HG02623 (cell line): ENCODE results near the gene CELF2.
"Not testable (repeated sequence)": the region's sequence is repeated elsewhere in the genome, so short reads cannot be mapped to it uniquely, and the experiment has no call there.

Source experiments
- ATAC-seq: cut with Tn5 transposase; IDR thresholded peaks from one replicate; pipeline ENCODE4 v1.9.1; 2021; ENCODE audit warnings: moderate library complexity; ENCODE audit not compliant: unreplicated experiment

The CELF2 gene

DNA sequence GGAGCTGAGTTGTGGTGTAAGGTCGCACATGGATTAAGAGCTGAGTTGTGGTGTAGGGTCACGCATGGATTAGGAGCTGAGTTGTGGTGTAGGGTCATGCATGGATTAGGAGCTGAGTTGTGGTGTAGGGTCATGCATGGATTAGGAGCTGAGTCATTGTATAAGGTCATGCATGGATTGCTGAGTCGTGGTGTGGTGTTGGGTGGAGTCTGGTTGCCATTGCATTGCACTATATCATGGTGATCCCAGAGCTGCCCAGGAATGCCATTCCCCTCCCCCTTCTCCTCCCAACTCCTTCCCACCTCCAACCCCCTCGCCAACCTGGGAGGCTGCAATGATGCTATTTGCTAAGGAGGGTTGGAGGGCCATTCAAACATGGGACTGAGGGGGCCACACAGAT lies 349.2 kb downstream of the CELF2 start:
- ATAC-seq, result not testable (repeated sequence)

DNA sequence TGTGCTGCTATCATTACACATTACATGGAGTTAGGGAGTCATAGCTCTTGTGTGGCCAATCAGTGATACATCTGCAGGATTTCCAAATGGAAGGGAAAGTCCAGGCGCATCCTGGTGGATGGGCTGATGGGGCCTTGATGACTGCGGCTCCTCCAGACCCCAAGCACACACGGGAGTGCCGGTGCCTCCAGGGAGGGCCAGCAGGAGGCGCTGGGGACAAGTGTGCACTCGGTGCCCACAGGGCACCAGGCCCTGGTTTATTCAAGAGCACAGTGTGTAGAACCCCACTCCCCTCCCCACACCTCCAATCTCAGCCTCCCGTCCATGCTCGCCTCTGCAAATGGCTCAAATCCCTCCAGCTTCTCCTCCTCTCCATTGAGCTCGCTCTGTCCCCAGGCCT lies 349.8 kb downstream of the CELF2 start:
- ATAC-seq, result no peak

DNA sequence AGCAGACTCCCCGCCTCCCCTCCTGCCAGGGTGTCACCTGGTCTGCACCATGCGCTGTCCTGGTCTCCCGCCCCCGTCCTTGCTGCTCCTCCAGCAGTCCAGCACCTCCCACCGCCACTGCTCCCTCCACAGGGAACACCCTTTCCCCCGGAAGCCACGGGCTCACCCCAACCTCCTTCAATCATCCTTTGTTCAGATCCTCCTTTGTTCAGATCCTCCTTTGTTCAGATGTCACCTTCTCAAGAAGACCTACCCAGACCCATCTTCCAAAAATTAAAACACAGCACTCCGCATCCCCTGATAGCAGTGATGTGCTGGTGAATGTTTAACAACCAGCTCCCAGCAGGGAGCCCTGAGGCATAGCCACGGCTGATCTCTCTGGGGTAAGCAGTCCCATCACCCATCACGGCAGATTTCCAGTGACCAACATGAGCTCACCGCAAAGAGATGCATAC lies 356.1 kb downstream of the CELF2 start:
- ATAC-seq, result no peak

DNA sequence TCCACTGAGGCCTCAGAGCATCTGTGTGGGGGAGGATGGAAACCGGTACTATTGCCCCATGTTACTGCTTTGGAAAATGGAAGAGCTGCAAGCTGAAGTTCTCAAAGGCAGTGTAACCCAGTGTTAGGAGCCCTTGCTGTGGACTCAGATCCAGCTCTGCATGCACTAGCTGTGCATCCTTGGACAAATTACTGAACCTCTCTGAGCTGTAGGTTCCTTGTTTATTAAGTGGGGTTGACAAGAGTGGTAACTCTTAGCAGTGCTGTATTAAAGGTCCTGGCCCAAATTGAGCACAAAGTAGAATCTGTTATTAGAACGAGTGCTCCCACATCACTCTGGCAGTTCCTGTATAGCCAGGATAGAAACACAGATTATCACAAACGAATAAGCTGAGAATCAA lies 359.6 kb downstream of the CELF2 start:
- ATAC-seq, result no peak

DNA sequence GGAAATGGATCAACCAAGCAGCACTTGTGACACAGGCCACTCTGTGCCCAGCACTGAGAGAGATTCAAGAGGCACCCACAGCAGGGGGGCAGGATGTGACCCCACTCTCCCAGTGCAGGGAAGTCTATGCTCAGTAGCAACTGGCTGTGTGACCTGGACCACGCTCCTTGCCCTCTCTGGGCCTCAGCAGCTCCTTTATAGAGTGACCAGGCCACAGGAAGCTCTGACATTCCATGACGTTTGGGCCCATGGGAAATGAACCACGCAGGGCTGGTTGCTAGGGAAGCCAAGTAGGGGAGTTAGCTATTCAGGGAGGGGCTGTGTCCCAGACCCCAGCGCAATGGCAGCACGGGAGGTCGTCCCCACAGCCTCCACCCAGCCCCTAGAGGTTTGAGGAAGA lies 361.2 kb downstream of the CELF2 start:
- ATAC-seq, result no peak

DNA sequence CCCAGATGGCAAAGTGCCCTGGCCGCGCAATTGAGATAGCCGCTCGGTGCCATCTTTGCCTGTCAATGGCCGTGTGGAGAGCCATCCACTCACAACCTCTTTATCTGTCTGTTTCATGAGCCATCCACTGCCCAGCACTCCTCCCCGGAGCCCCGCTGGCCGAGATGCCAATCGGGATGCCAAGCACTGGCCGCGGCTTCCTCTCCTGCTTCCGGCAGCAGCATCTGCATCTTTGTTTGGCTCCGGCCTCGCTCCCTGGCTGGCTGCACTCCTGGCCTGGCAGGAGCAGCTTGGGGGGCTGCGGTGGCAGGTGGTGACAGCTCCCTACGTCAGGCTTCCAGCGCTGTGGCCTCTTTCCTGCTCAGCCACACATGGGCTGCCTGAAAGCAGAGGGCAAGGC lies 362.1 kb downstream of the CELF2 start:
- no peak for ATAC-seq

DNA sequence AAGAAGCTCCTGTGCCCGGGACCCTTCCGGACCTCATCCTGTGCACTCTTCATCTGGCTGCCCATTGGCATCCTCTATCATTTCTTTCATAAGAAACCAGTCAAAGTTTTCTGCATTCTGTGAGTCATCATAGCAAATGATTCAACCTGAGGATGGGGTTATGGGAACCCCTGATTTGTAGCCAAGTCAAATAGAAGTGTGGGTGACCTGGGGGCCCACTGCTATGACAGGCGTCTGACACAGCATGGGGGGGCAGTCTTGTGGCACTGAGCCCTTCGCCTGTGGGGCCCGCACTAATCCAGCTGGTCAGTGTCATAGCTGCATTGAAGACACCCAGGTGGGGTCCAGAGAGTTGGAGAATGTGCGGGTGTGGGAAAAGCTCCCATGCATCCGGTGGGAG lies 363.4 kb downstream of the CELF2 start:
- no peak for ATAC-seq

DNA sequence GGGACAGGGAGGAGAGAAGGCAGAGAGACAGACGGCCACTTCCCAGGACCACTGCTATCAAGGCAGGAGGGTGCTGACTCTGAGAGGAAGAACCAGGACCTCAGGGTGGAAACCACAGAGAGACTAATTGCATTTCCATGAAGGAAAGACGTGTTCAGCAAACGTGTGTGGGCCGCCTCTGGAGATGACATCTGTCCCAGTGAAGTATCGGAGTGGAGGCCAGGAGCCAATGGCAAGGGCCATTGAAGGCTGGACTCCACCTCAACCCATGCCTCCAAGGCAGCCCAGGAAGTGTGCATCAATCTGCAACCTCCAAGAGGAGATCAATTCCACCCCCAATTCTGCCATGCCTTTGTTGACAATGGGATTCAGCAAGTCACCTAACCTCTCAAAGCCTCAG lies 363.8 kb downstream of the CELF2 start:
- no peak for ATAC-seq

DNA sequence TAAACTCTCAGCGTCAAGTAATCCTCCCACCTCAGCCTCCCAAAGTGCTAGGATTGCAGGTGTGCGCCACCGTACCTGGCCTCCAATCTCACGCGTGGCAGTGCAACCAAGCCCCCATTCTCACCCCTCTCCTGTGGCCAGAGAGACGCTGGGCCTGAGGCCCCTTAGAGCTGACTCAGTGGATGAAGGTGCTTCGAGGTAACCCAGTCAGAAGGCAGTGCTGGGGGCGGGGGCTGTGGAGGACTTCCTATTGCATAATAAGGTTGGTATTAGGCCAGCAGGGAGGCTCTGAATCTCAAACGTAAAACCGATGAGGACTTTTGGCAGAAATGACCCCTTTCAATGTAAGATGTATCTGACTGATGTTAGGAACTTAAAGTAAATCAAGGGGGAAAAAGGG lies 364.5 kb downstream of the CELF2 start:
- no peak for ATAC-seq

DNA sequence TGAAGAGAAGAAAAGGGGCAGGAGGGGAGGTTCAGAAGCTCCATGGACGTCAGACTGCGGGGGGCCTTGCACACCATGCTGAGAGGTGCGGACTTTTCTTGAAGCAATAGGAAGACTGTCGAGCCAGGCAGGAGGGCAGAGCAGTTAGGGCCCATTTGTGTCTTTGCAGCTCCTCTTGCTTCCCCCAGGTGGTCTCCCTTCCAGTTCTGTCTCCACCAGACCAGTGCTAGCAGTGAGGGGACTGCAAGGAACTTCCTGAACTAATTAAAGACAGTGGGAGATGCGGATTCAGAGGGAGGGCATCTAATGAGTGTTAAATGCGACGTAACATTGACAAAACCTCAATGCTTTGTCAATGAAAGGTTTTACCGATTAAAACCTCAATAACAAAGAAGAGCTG lies 368.4 kb downstream of the CELF2 start:
- ATAC-seq, result no peak
